ENCODE data around the gene MYBPH.

DNA sequence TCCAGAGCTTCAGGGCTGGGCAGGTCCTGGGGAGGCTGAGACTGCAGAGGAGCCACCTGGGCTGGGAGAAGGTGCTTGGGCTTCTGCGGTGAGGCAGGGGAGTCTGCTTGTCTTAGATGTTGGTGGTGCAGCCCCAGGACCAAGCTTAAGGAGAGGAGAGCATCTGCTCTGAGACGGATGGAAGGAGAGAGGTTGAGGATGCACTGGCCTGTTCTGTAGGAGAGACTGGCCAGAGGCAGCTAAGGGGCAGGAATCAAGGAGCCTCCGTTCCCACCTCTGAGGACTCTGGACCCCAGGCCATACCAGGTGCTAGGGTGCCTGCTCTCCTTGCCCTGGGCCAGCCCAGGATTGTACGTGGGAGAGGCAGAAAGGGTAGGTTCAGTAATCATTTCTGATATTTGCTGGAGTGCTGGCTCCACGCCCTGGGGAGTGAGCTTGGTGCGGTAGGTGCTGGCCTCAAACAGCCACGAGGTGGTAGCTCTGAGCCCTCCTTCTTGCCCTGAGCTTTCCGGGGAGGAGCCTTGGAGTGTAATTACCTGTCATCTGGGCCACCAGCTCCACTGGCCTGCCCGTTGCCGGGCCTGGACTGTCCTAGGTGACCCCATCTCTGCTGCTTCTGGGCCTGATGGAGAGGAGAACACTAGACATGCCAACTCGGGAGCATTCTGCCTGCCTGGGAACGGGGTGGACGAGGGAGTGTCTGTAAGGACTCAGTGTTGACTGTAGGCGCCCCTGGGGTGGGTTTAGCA is 9.3 kb downstream of the MYBPH start:
- TF ChIP-seq, protein P1, sequence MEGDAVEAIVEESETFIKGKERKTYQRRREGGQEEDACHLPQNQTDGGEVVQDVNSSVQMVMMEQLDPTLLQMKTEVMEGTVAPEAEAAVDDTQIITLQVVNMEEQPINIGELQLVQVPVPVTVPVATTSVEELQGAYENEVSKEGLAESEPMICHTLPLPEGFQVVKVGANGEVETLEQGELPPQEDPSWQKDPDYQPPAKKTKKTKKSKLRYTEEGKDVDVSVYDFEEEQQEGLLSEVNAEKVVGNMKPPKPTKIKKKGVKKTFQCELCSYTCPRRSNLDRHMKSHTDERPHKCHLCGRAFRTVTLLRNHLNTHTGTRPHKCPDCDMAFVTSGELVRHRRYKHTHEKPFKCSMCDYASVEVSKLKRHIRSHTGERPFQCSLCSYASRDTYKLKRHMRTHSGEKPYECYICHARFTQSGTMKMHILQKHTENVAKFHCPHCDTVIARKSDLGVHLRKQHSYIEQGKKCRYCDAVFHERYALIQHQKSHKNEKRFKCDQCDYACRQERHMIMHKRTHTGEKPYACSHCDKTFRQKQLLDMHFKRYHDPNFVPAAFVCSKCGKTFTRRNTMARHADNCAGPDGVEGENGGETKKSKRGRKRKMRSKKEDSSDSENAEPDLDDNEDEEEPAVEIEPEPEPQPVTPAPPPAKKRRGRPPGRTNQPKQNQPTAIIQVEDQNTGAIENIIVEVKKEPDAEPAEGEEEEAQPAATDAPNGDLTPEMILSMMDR (conservative IDR thresholded peaks at IDR 0.05; ENCODE audit: low read length): peak; percentile 65
- TF ChIP-seq EZH2phosphoT487 (IDR thresholded peaks at IDR 0.05; ENCODE audit: borderline replicate concordance, low read depth, low read length): no peak
